Upper lobe of left lung (tissue), 6 donors: ENCODE data around the gene MTO1. TPM values are rescaled to one million over a fixed set of nuclear protein-coding genes. Genes with fewer than 3 reads are reported as not detected.

ENCODE experiments used
- ATAC-seq, 2 donors: fragments of 200-7000 bp; cut with Tn5 transposase; one replicate each; pipeline ENCODE4 v1.9.1; 2022; ENCODE audit warnings: mild to moderate bottlenecking in 2 of 2, moderate library complexity in 2 of 2; ENCODE audit not compliant: low FRiP score in 2 of 2
- DNase-seq, 2 donors: peaks; one replicate each; pipeline ENCODE4 v3.0.0-alpha.2; 2019 to 2020
- H3K27ac ChIP-seq, 4 donors: fragments of 200-600 bp; sonication (generic); one replicate each; pipeline ENCODE4 v1.5.1; 2016 to 2019
- H3K27me3 ChIP-seq, 4 donors: fragments of 200-600 bp; sonication (generic); one replicate each; pipeline ENCODE4 v1.5.1; 2017 to 2019
- H3K36me3 ChIP-seq, 4 donors: fragments of 200-600 bp; sonication (generic); one replicate each; pipeline ENCODE4 v1.5.1; 2016 to 2019
- H3K4me1 ChIP-seq, 4 donors: fragments of 200-600 bp; sonication (generic); one replicate each; pipeline ENCODE4 v1.5.1; 2018 to 2019
- H3K4me3 ChIP-seq, 4 donors: fragments of 200-600 bp; sonication (generic); one replicate each; pipeline ENCODE4 v1.5.1; 2017 to 2019; ENCODE audit warnings: mild to moderate bottlenecking in 2 of 4, moderate library complexity in 1 of 4
- H3K9me3 ChIP-seq, 4 donors: fragments of 200-600 bp; sonication (generic); one replicate each; pipeline ENCODE4 v1.5.1; 2018 to 2019
- CTCF ChIP-seq, 6 experiments: fragments of 450-650 bp in 4 of 6; fragments of 200-600 bp in 2 of 6; sonication (generic) in 2 of 6; IDR thresholded peaks; one replicate each; pipeline ENCODE4 v1.5.1; 2016 to 2019; ENCODE audit warnings: antibody characterized with exemption in 6 of 6
- EP300 ChIP-seq, 4 donors: sonication (generic); formaldehyde crosslinking; IDR thresholded peaks; one replicate each; pipeline ENCODE4 v1.5.1; 2017; ENCODE audit warnings: antibody characterized with exemption in 4 of 4, control low read depth in 2 of 4
- POLR2A ChIP-seq, 4 donors: fragments of 450-650 bp; IDR thresholded peaks; one replicate each; pipeline ENCODE4 v1.5.1; 2016 to 2017; ENCODE audit warnings: antibody characterized with exemption in 4 of 4, mild to moderate bottlenecking in 2 of 4
- POLR2AphosphoS5 ChIP-seq, 2 donors: sonication (generic); formaldehyde crosslinking; IDR thresholded peaks; one replicate each; pipeline ENCODE4 v1.5.1; 2017; ENCODE audit warnings: antibody characterized with exemption in 2 of 2
- WGBS, 2 donors: methylation state at CpG; one replicate each; pipeline ENCODE4 v1.1.5; 2017 to 2018; 5-methylcytosine and 5-hydroxymethylcytosine counted together
- total RNA-seq, 6 donors: library from RNA; depleted of rRNA in 4 of 6; stranded (reverse); fragments of >200 nt in 4 of 6; gene quantifications; one replicate each; pipeline versions ENCODE4 v1.1.0 to v1.2.1, GENCODE V29; 2016 to 2021
- donor health status: DM: no; HTN: no; CAD: no; lungs with moderate emphysema.
- donor health status: DM: no; HTN: yes; CAD: no; lungs with severe emphysema.

The MTO1 gene
- total RNA-seq, 6 donors from 2014 or later = 8.9 to 56.6 (median 25.9) TPM

- DNase-seq (no peak), ATAC-seq (no peak)
- no peak overlapping the region for H3K27ac ChIP-seq
- no peaks in the 10 kb centered on the region for H3K9me3 ChIP-seq
- H3K4me1 ChIP-seq = no peaks in the 10 kb centered on the region
- no peak overlapping the region for H3K4me3 ChIP-seq
- peaks cover 0 to 64% (median 28%) of the 10 kb centered on the region in 4 donors for H3K36me3 ChIP-seq
- WGBS, 2 donors = 94 to 95% methylated on average over 3 of the region's 3 CpGs
- no peaks in the 10 kb centered on the region for H3K27me3 ChIP-seq
- TF ChIP-seq EP300 (IDR thresholded peaks at IDR 0.05) (no peak), CTCF (IDR thresholded peaks at IDR 0.05) (no peak), POLR2AphosphoS5 (IDR thresholded peaks at IDR 0.05) (no peak), POLR2A (IDR thresholded peaks at IDR 0.05) (no peak)
Measured at GRCh38 chr6:73435236-73435635, 26.3 kb upstream of the MTO1 start.

GRCh38 chr6:73443555-73443954 lies 18.0 kb upstream of the MTO1 start:
- no peak for TF ChIP-seq POLR2AphosphoS5 (IDR thresholded peaks at IDR 0.05)
- no peak for TF ChIP-seq POLR2A (IDR thresholded peaks at IDR 0.05)
- TF ChIP-seq CTCF (IDR thresholded peaks at IDR 0.05) = no peak
- no peak for TF ChIP-seq EP300 (IDR thresholded peaks at IDR 0.05)
- Histone ChIP-seq H3K36me3 (peaks cover 0 to 38% (median 10%) of the 10 kb centered on the region in 4 donors), H3K27me3 (no peaks in the 10 kb centered on the region), H3K9me3 (no peaks in the 10 kb centered on the region), H3K27ac (no peak overlapping the region), H3K4me3 (no peak overlapping the region), H3K4me1 (peaks cover 0 to 2% (median 0%) of the 10 kb centered on the region in 4 donors)
- DNase-seq (no peak), ATAC-seq (no peak)
- 92 to 93% methylated on average over 3 of the region's 3 CpGs for WGBS, 2 donors

- WGBS, 2 donors = 1 to 11% methylated on average over 26 to 53 of the region's 79 CpGs
- DNase-seq (peak; percentile 63 to 91), ATAC-seq (peak; percentile 78 to 82)
- Histone ChIP-seq H3K27ac (peak overlapping the region; percentile 82 to 96 (median 90)), H3K4me1 (peaks cover 11 to 22% (median 15%) of the 10 kb centered on the region in 4 donors), H3K36me3 (peaks cover 0 to 4% (median 0%) of the 10 kb centered on the region in 4 donors), H3K27me3 (no peaks in the 10 kb centered on the region), H3K9me3 (no peaks in the 10 kb centered on the region), H3K4me3 (peak overlapping the region; percentile 71 to 92 (median 80))
- no peak for TF ChIP-seq POLR2AphosphoS5 (IDR thresholded peaks at IDR 0.05)
- TF ChIP-seq POLR2A (IDR thresholded peaks at IDR 0.05) = peak in 1 of 4 donors; percentile 4
- no peak for TF ChIP-seq EP300 (IDR thresholded peaks at IDR 0.05)
- TF ChIP-seq CTCF (IDR thresholded peaks at IDR 0.05) = peak in 1 of 6 experiments; percentile 4
Measured at GRCh38 chr6:73451223-73452106, 10.1 kb upstream of the MTO1 start.

- DNase-seq = peak; percentile 91 to 92
- Histone ChIP-seq H3K36me3 (peaks cover 0 to 4% (median 0%) of the 10 kb centered on the region in 4 donors), H3K27me3 (no peaks in the 10 kb centered on the region), H3K9me3 (no peaks in the 10 kb centered on the region), H3K27ac (peak within 1 kb of the TSS; percentile 82 to 96 (median 90)), H3K4me3 (peak within 1 kb of the TSS; percentile 71 to 92 (median 80)), H3K4me1 (peaks cover 11 to 22% (median 15%) of the 10 kb centered on the region in 4 donors)
- ATAC-seq = peak; percentile 88 to 95
- WGBS, 2 donors = 3% methylated on average over 23 of the region's 23 CpGs; no CpG with 5 or more reads in 1 of the 2 donors
- TF ChIP-seq POLR2A (IDR thresholded peaks at IDR 0.05) (peak in 2 of 4 donors; percentile 68 to 77), CTCF (IDR thresholded peaks at IDR 0.05) (no peak), POLR2AphosphoS5 (IDR thresholded peaks at IDR 0.05) (peak; percentile 65 to 85), EP300 (IDR thresholded peaks at IDR 0.05) (peak in 1 of 4 donors; percentile 13)
Measured at GRCh38 chr6:73452107-73452461, 9.5 kb upstream of the MTO1 start, which contains the start of gene CGAS. Gene CGAS (minus strand): TSS chr6:73452297. CDS start chr6:73452181, 116 bp downstream.
